Activated T-cell treated with anti-CD3 and anti-CD28 coated beads, Interleukin-2, amount 50 U/mL, for 1 hour (primary cell): ENCODE measurements around the gene CUBN.

Experiments
- DNase-seq: peaks from one replicate; pipeline ENCODE4 v3.0.0-alpha.2; 2020

Gene CUBN

GRCh38 chr10:16905320-16905719 lies 224.3 kb downstream of the CUBN start:
- no peak for DNase-seq

GRCh38 chr10:16904639-16905061 lies 225.0 kb downstream of the CUBN start:
- DNase-seq: no peak

GRCh38 chr10:16904049-16904448 lies 225.6 kb downstream of the CUBN start:
- no peak for DNase-seq

- DNase-seq: no peak
Measured at GRCh38 chr10:16902606-16903005, 227.0 kb downstream of the CUBN start.

GRCh38 chr10:16901106-16901505 lies 228.5 kb downstream of the CUBN start:
- no peak for DNase-seq

- no peak for DNase-seq
Measured at GRCh38 chr10:16896993-16897392, 232.6 kb downstream of the CUBN start.

- no peak for DNase-seq
Measured at GRCh38 chr10:16894821-16895220, 234.8 kb downstream of the CUBN start.

- DNase-seq: no peak
Measured at GRCh38 chr10:16893664-16894063, 235.9 kb downstream of the CUBN start.

- DNase-seq: peak; percentile 45
Measured at GRCh38 chr10:16891375-16892313, 238.0 kb downstream of the CUBN start.

- no peak for DNase-seq
Measured at GRCh38 chr10:16890691-16891090, 238.9 kb downstream of the CUBN start.

GRCh38 chr10:16887565-16887964 lies 242.0 kb downstream of the CUBN start:
- no peak for DNase-seq

GRCh38 chr10:16886031-16886430 lies 243.6 kb downstream of the CUBN start:
- no peak for DNase-seq

- no peak for DNase-seq
Measured at GRCh38 chr10:16884497-16884896, 245.1 kb downstream of the CUBN start.

GRCh38 chr10:16883084-16883483 lies 246.5 kb downstream of the CUBN start:
- DNase-seq: no peak

- DNase-seq: no peak
Measured at GRCh38 chr10:16870331-16870730, 259.3 kb downstream of the CUBN start.

- DNase-seq: no peak
Measured at GRCh38 chr10:16867990-16868389, 261.6 kb downstream of the CUBN start.

GRCh38 chr10:16867556-16867955 lies 262.1 kb downstream of the CUBN start:
- DNase-seq: no peak

GRCh38 chr10:16866541-16867275 lies 262.9 kb downstream of the CUBN start:
- DNase-seq: no peak

- no peak for DNase-seq
Measured at GRCh38 chr10:16865766-16866165, 263.8 kb downstream of the CUBN start.

GRCh38 chr10:16863766-16864165 lies 265.8 kb downstream of the CUBN start:
- no peak for DNase-seq

GRCh38 chr10:16857419-16857818 lies 272.2 kb downstream of the CUBN start:
- no peak for DNase-seq

- DNase-seq: no peak
Measured at GRCh38 chr10:16856567-16856966, 273.0 kb downstream of the CUBN start.

GRCh38 chr10:16856092-16856491 lies 273.5 kb downstream of the CUBN start:
- no peak for DNase-seq

GRCh38 chr10:16854623-16855022 lies 275.0 kb downstream of the CUBN start:
- no peak for DNase-seq
